AG10803 (cell line): ENCODE measurements around the gene SPEM3.

Experiments
- DNase-seq: peaks from one replicate; pipeline ENCODE4 v3.0.0; 2010; ENCODE audit warnings: low read depth
- H3K4me3 ChIP-seq: 2 replicates; pipeline ENCODE4 v1.5.1; 2011; ENCODE audit warnings: mild to moderate bottlenecking, low read length, control low read depth
- CTCF ChIP-seq: conservative IDR thresholded peaks from 2 replicates; pipeline ENCODE4 v1.5.1; 2011; ENCODE audit warnings: mild to moderate bottlenecking, low read length, control low read depth, inconsistent platforms

The SPEM3 gene

GRCh38 chr17:7425316-7425715 is 3.3 kb upstream of the SPEM3 start, which contains the start of gene SPEM2:
Gene SPEM2, plus strand, starts transcription at chr17:7425616. Its CDS starts 73 bp downstream, at chr17:7425689.
- no peak for DNase-seq
- H3K4me3 ChIP-seq: no peak within 1 kb of the TSS
- TF ChIP-seq CTCF: no peak

GRCh38 chr17:7425756-7426155 is 2.9 kb upstream of the SPEM3 start:
- no peak for TF ChIP-seq CTCF
- no peak for DNase-seq
- H3K4me3 ChIP-seq: no peak overlapping the region

- no peak for DNase-seq
- H3K4me3 ChIP-seq: no peak overlapping the region
- no peak for TF ChIP-seq CTCF
Measured at GRCh38 chr17:7426203-7426863, 2.3 kb upstream of the SPEM3 start.

GRCh38 chr17:7426896-7427489 is 1.7 kb upstream of the SPEM3 start:
- TF ChIP-seq CTCF: no peak
- no peak overlapping the region for H3K4me3 ChIP-seq
- no peak for DNase-seq

GRCh38 chr17:7427549-7427948 is 1.1 kb upstream of the SPEM3 start:
- no peak overlapping the region for H3K4me3 ChIP-seq
- no peak for TF ChIP-seq CTCF
- DNase-seq: no peak

GRCh38 chr17:7429722-7430121 is 1.1 kb downstream of the SPEM3 start:
- no peak overlapping the region for H3K4me3 ChIP-seq
- no peak for TF ChIP-seq CTCF
- DNase-seq: no peak

GRCh38 chr17:7431231-7431630 is 2.6 kb downstream of the SPEM3 start:
- DNase-seq: peak; percentile 48
- no peak for TF ChIP-seq CTCF

More at GRCh38 chr17:7431231-7431630, 2.6 kb downstream of the SPEM3 start:
- no peak overlapping the region for H3K4me3 ChIP-seq
